NCI-H2171 treated with DMSO at 0.1 percent for 48 hours (cell line): ENCODE data around the gene THOC2.
"Not testable (repeated sequence)": the region's sequence is repeated elsewhere in the genome, so short reads cannot be mapped to it uniquely, and the experiment has no call there.

Experiments
- DNase-seq: peaks from one replicate; lab custom pipeline; 2025; lab: John Stamatoyannopoulos, UW

The THOC2 gene

GRCh38 chrX:123732670-123733363 is at the start of gene THOC2:
Gene THOC2 (minus strand): TSS chrX:123733052. CDS start chrX:123733022, 30 bp downstream.
- peak; percentile 85 for DNase-seq

GRCh38 chrX:123781786-123782185 is 48.9 kb upstream of the THOC2 start:
- DNase-seq: not testable (repeated sequence)

- DNase-seq: no peak
Measured at GRCh38 chrX:123779908-123780396, 47.1 kb upstream of the THOC2 start.

- DNase-seq: no peak
Measured at GRCh38 chrX:123773258-123773988, 40.6 kb upstream of the THOC2 start.

- DNase-seq: no peak
Measured at GRCh38 chrX:123771449-123772064, 38.7 kb upstream of the THOC2 start.

- DNase-seq: peak; percentile 87
Measured at GRCh38 chrX:123764967-123765871, 32.4 kb upstream of the THOC2 start.

GRCh38 chrX:123759849-123760248 is 27.0 kb upstream of the THOC2 start:
- not testable (repeated sequence) for DNase-seq

- not testable (repeated sequence) for DNase-seq
Measured at GRCh38 chrX:123757794-123758193, 24.9 kb upstream of the THOC2 start.

GRCh38 chrX:123756320-123756719 is 23.5 kb upstream of the THOC2 start:
- DNase-seq: no peak

GRCh38 chrX:123755107-123755506 is 22.3 kb upstream of the THOC2 start:
- DNase-seq: no peak

GRCh38 chrX:123753656-123754350 is 21.0 kb upstream of the THOC2 start:
- no peak for DNase-seq

GRCh38 chrX:123749643-123750042 is 16.8 kb upstream of the THOC2 start:
- no peak for DNase-seq

GRCh38 chrX:123745511-123745910 is 12.7 kb upstream of the THOC2 start:
- no peak for DNase-seq

- no peak for DNase-seq
Measured at GRCh38 chrX:123743312-123743711, 10.5 kb upstream of the THOC2 start.

GRCh38 chrX:123742440-123742839 is 9.6 kb upstream of the THOC2 start:
- no peak for DNase-seq

GRCh38 chrX:123740536-123740935 is 7.7 kb upstream of the THOC2 start:
- no peak for DNase-seq

GRCh38 chrX:123740006-123740405 is 7.2 kb upstream of the THOC2 start:
- peak; percentile 12 for DNase-seq

GRCh38 chrX:123739474-123739873 is 6.6 kb upstream of the THOC2 start:
- no peak for DNase-seq

- no peak for DNase-seq
Measured at GRCh38 chrX:123738378-123738940, 5.6 kb upstream of the THOC2 start.

- DNase-seq: no peak
Measured at GRCh38 chrX:123736333-123736921, 3.6 kb upstream of the THOC2 start.
